GM18519 (cell line): Measurements from ENCODE around the gene RTKN.

Source experiments
- ATAC-seq: cut with Tn5 transposase; IDR thresholded peaks from one replicate; pipeline ENCODE4 v1.9.1; 2021; ENCODE audit warnings: mild to moderate bottlenecking, moderate library complexity; ENCODE audit not compliant: unreplicated experiment, low FRiP score

The RTKN gene

GRCh38 chr2:74419345-74419744 lies 22.4 kb downstream of the RTKN start:
- no peak for ATAC-seq

- ATAC-seq = no peak
Observed at GRCh38 chr2:74418312-74418711, 23.4 kb downstream of the RTKN start.

GRCh38 chr2:74417763-74418162 lies 24.0 kb downstream of the RTKN start:
- no peak for ATAC-seq

GRCh38 chr2:74417197-74417596 lies 24.5 kb downstream of the RTKN start:
- ATAC-seq = no peak

- ATAC-seq = no peak
Observed at GRCh38 chr2:74416778-74417177, 25.0 kb downstream of the RTKN start.

- no peak for ATAC-seq
Observed at GRCh38 chr2:74415762-74416395, 25.9 kb downstream of the RTKN start.

GRCh38 chr2:74414881-74415761 lies 26.6 kb downstream of the RTKN start:
- ATAC-seq = no peak

- ATAC-seq = no peak
Observed at GRCh38 chr2:74414441-74414840, 27.3 kb downstream of the RTKN start.

GRCh38 chr2:74413001-74413698 lies 28.6 kb downstream of the RTKN start:
- no peak for ATAC-seq

GRCh38 chr2:74407682-74408081 lies 34.1 kb downstream of the RTKN start:
- ATAC-seq = no peak

GRCh38 chr2:74406035-74406434 lies 35.7 kb downstream of the RTKN start:
- ATAC-seq = peak; percentile 73

- no peak for ATAC-seq
Observed at GRCh38 chr2:74401891-74402290, 39.8 kb downstream of the RTKN start.

GRCh38 chr2:74399785-74400184 lies 42.0 kb downstream of the RTKN start:
- no peak for ATAC-seq

- ATAC-seq = no peak
Observed at GRCh38 chr2:74396149-74396548, 45.6 kb downstream of the RTKN start.

- ATAC-seq = no peak
Observed at GRCh38 chr2:74393525-74393924, 48.2 kb downstream of the RTKN start.

- ATAC-seq = no peak
Observed at GRCh38 chr2:74392449-74392743, 49.3 kb downstream of the RTKN start.

- ATAC-seq = no peak
Observed at GRCh38 chr2:74391580-74392448, 49.9 kb downstream of the RTKN start.

GRCh38 chr2:74391209-74391579 lies 50.5 kb downstream of the RTKN start:
- ATAC-seq = no peak

GRCh38 chr2:74390606-74391005 lies 51.1 kb downstream of the RTKN start:
- ATAC-seq = no peak

GRCh38 chr2:74387346-74387745 lies 54.4 kb downstream of the RTKN start:
- no peak for ATAC-seq

GRCh38 chr2:74385396-74385795 lies 56.3 kb downstream of the RTKN start:
- ATAC-seq = no peak
